ENCODE measurements around the gene MIDN. TPM values are rescaled to one million over a fixed set of nuclear protein-coding genes. Genes with fewer than 3 reads are reported as not detected.

MIDN gene
- total and polyA plus RNA-seq, 2 of the 4 experiments (the other 2 are of a cell fraction), result 2.5 to 26.0 TPM

GRCh38 chr19:1272423-1273262 lies 24.3 kb downstream of the MIDN start:
- no peak overlapping the region for H2AK5ac ChIP-seq (ENCODE audit: low read depth, low read length)
- no peak overlapping the region for H3K14ac ChIP-seq (replicated peaks; ENCODE audit: low read depth, low read length)
- no peak overlapping the region for H3K4me2 ChIP-seq (ENCODE audit: low read depth, low read length)
- no peak for ATAC-seq (ENCODE audit: low read depth)
- peaks cover 22 to 71% of the 10 kb centered on the region in 2 experiments; a peak in 3 of 4 replicates for H3K79me1 ChIP-seq (ENCODE audit: low read depth in 1 of 2, low read length in 2 of 2)
- no peak overlapping the region for H4K91ac ChIP-seq (ENCODE audit: insufficient read depth, low read depth, low read length)
- POLR2A ChIA-PET (ENCODE audit: unreplicated experiment), result interaction anchor here (1.0 kb wide), 1 partner anchor 20 kb away, joined by 4 read pairs; no protein-coding TSS in a partner anchor
- no peak overlapping the region for H2BK5ac ChIP-seq (ENCODE audit: low read depth, low read length, poor library complexity, severe bottlenecking)
- no peak overlapping the region for H3K4me3 ChIP-seq (ENCODE audit: insufficient read depth, low read depth, low read length)
- TSS peak; percentile 77 for BruUV-seq (replicated peaks)
- no peak overlapping the region for H3K18ac ChIP-seq (ENCODE audit: low read depth, low read length)
- no peak overlapping the region for H2BK120ac ChIP-seq (ENCODE audit: low read depth, low read length)
- CTCF ChIA-PET, result no interaction called here
- H2BK20ac ChIP-seq (ENCODE audit: low read depth, low read length), result no peak overlapping the region
- DNase-seq, result no peak
- no peak overlapping the region for H3K56ac ChIP-seq (ENCODE audit: extremely low read depth, insufficient read depth, low read length)
- no peak overlapping the region for H3K9ac ChIP-seq (ENCODE audit: low read depth, low read length)
- H3K4ac ChIP-seq (ENCODE audit: low read depth, low read length), result no peak overlapping the region
- dilution Hi-C loops (cut with HindIII; ENCODE audit: low sequenced_read_pairs, unreplicated experiment), result no loop called here
- peaks cover 47% of the 10 kb centered on the region for H3K36me3 ChIP-seq (ENCODE audit: control insufficient read depth, insufficient read depth, low read length)
- peaks cover 72% of the 10 kb centered on the region for H4K20me1 ChIP-seq (ENCODE audit: insufficient read depth, low read length)
- H3K27me3 ChIP-seq (ENCODE audit: control insufficient read depth, insufficient read depth, low read length), result no peaks in the 10 kb centered on the region
- H2BK15ac ChIP-seq (ENCODE audit: low read depth, low read length), result no peak overlapping the region
- no peak overlapping the region for H4K5ac ChIP-seq (ENCODE audit: low read depth, low read length)
- H3K23ac ChIP-seq (ENCODE audit: low read depth, low read length), result peak overlapping the region; percentile 56; the same call in 1 of the 2 replicates
- peak overlapping the region; percentile 75 for H2AK9ac ChIP-seq (replicated peaks; ENCODE audit: low read depth, low read length, poor library complexity)
- WGBS, 2 experiments (ENCODE audit: extremely low coverage in 2 of 2, insufficient read length in 1 of 2), result 90% methylated on average over 6 of the region's 33 CpGs; no CpG with 5 or more reads in 1 of the 2 experiments
- H4K8ac ChIP-seq (ENCODE audit: low read depth in 2 of 2, low read length in 2 of 2), result no peak overlapping the region
- H2AFZ ChIP-seq (replicated peaks; ENCODE audit: low read length, poor library complexity), result no peak overlapping the region
- intact Hi-C loops (cut with micrococcal nuclease), result no loop called here
- H3K9me3 ChIP-seq (ENCODE audit: control insufficient read depth, insufficient read depth, low read length), result no peaks in the 10 kb centered on the region
- no peaks in the 10 kb centered on the region; the same call in 1 of the 2 replicates for H3K9me1 ChIP-seq (ENCODE audit: insufficient read depth, low read length)
- H3K27ac ChIP-seq (ENCODE audit: insufficient read depth, low read length), result no peak overlapping the region
- in situ Hi-C loops (cut with MboI; ENCODE audit: low sequenced_read_pairs), result no loop called here
- H3K4me1 ChIP-seq (ENCODE audit: control insufficient read depth, insufficient read depth, low read length), result peaks cover 34% of the 10 kb centered on the region
- TF ChIP-seq, protein P1, sequence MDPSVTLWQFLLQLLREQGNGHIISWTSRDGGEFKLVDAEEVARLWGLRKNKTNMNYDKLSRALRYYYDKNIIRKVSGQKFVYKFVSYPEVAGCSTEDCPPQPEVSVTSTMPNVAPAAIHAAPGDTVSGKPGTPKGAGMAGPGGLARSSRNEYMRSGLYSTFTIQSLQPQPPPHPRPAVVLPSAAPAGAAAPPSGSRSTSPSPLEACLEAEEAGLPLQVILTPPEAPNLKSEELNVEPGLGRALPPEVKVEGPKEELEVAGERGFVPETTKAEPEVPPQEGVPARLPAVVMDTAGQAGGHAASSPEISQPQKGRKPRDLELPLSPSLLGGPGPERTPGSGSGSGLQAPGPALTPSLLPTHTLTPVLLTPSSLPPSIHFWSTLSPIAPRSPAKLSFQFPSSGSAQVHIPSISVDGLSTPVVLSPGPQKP (IDR thresholded peaks at IDR 0.05; ENCODE audit: borderline replicate concordance, low read depth, low read length), result no peak
- TF ChIP-seq FOS (IDR thresholded peaks at IDR 0.05; ENCODE audit: low read depth, low read length) (no peak), USF2 (IDR thresholded peaks at IDR 0.05; ENCODE audit: low read depth, low read length) (no peak), RFX5 (IDR thresholded peaks at IDR 0.05; ENCODE audit: low read depth, low read length) (no peak), MXI1 (IDR thresholded peaks at IDR 0.05; ENCODE audit: borderline replicate concordance, low read depth, low read length) (no peak), RAD21 (IDR thresholded peaks at IDR 0.05; ENCODE audit: low read length) (no peak), CEBPB (IDR thresholded peaks at IDR 0.05; ENCODE audit: low read depth, low read length) (no peak), MAZ (IDR thresholded peaks at IDR 0.05; ENCODE audit: borderline replicate concordance, low read depth, low read length) (no peak), RCOR1 (IDR thresholded peaks at IDR 0.05; ENCODE audit: insufficient replicate concordance, low read length) (no peak), CHD1 (IDR thresholded peaks at IDR 0.05; ENCODE audit: low read depth, low read length) (no peak), NFE2L2 (IDR thresholded peaks at IDR 0.05; ENCODE audit: low read depth, low read length) (no peak), MAFK (IDR thresholded peaks at IDR 0.05; ENCODE audit: low read depth, low read length) (no peak), SMC3 (IDR thresholded peaks at IDR 0.05; ENCODE audit: low read depth, low read length) (no peak)
- TF ChIP-seq, protein P2, sequence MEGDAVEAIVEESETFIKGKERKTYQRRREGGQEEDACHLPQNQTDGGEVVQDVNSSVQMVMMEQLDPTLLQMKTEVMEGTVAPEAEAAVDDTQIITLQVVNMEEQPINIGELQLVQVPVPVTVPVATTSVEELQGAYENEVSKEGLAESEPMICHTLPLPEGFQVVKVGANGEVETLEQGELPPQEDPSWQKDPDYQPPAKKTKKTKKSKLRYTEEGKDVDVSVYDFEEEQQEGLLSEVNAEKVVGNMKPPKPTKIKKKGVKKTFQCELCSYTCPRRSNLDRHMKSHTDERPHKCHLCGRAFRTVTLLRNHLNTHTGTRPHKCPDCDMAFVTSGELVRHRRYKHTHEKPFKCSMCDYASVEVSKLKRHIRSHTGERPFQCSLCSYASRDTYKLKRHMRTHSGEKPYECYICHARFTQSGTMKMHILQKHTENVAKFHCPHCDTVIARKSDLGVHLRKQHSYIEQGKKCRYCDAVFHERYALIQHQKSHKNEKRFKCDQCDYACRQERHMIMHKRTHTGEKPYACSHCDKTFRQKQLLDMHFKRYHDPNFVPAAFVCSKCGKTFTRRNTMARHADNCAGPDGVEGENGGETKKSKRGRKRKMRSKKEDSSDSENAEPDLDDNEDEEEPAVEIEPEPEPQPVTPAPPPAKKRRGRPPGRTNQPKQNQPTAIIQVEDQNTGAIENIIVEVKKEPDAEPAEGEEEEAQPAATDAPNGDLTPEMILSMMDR (conservative IDR thresholded peaks at IDR 0.05; ENCODE audit: low read depth, low read length), result no peak
